H1 (cell line): ENCODE measurements around the gene EFEMP1. TPM values are rescaled to one million over a fixed set of nuclear protein-coding genes. Genes with fewer than 3 reads are reported as not detected.

Experiments
- HDAC6 ChIP-seq: IDR thresholded peaks from one replicate; pipeline ENCODE4 v1.7.1; 2012; ENCODE audit warnings: low read depth, mild to moderate bottlenecking, inconsistent platforms, low read length, moderate library complexity
- JUND ChIP-seq: IDR thresholded peaks from 2 replicates; pipeline ENCODE4 v1.6.1; 2011; ENCODE audit warnings: mild to moderate bottlenecking, improper control_type of control experiment, low read length
- POLR2AphosphoS5 ChIP-seq: IDR thresholded peaks from 2 replicates; pipeline ENCODE4 v1.6.1; 2011; ENCODE audit warnings: low read depth, low read length
- RNF2 ChIP-seq: fragments of 200-900, 300-1000 bp; sonication (generic); IDR thresholded peaks from 2 replicates; pipeline ENCODE4 v1.7.1; 2016; ENCODE audit warnings: borderline replicate concordance, low read depth, mild to moderate bottlenecking, antibody characterized with exemption, low read length; ENCODE audit not compliant: poor library complexity, severe bottlenecking; ENCODE audit errors: missing control alignments
- RXRA ChIP-seq: IDR thresholded peaks from 2 replicates; pipeline ENCODE4 v1.6.1; 2011; ENCODE audit warnings: low read depth, mild to moderate bottlenecking, low read length, moderate library complexity; ENCODE audit not compliant: insufficient read depth
- polyA plus RNA-seq, 7 experiments: library from polyadenylated mRNA; depleted of rRNA in 3 of 7; stranded (reverse) in 5 of 7; unstranded in 2 of 7; fragments of >200 nt in 5 of 7; fragments of 200-250 nt in 2 of 7; gene quantifications; 1 replicate in 5 of 7; 2 replicates in 1 of 7; 4 replicates in 1 of 7; pipeline versions ENCODE4 v1.2.1 to v1.2.3, GENCODE V29; 2011 to 2013; ENCODE audit warnings: missing spikeins in 2 of 7, mixed read lengths in 2 of 7
- total RNA-seq: library from RNA; stranded (reverse); fragmentation: NEBNext Ultra II Directional; extraction: Animal tissue kit (Norgen Biotek cat#: 25700); gene quantifications from 2 replicates; pipeline ENCODE4 v1.2.1, GENCODE V29; 2021
- TF ChIP-seq, protein P1 (sequence below): IDR thresholded peaks from 2 replicates; pipeline ENCODE4 v1.6.1; 2012; ENCODE audit warnings: inconsistent platforms

The EFEMP1 gene
- total and polyA plus RNA-seq, 2 of the 8 experiments (the other 6 are each of a cell fraction or from before 2014, with no cell fraction given): 15.5 to 19.7 TPM

DNA sequence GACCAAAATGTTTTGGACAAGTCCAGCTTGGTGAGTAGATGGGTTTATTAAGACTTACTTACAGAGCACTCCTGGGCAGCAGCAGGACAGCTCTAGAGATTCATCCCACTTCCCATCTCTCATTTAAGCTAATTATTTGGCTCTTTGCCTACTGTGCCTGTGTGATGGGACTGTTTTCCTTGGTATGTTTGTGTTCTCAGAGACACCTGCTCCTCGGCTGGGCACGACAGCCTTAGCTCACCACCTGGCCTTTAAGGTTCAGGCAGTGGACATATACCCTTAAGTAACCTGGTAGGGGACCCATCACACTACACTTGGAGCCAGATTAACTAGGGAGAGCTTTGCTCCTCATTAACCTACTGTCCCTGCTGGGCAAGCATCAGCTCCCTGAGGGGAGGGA lies 41.7 kb upstream of the EFEMP1 start (continued):
- TF ChIP-seq HDAC6 (no peak), POLR2AphosphoS5 (no peak), RNF2 (no peak), RXRA (no peak), JUND (no peak)
- TF ChIP-seq, protein P1, sequence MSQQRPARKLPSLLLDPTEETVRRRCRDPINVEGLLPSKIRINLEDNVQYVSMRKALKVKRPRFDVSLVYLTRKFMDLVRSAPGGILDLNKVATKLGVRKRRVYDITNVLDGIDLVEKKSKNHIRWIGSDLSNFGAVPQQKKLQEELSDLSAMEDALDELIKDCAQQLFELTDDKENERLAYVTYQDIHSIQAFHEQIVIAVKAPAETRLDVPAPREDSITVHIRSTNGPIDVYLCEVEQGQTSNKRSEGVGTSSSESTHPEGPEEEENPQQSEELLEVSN: no peak
